IMR-90 (cell line): ENCODE data around the gene ACAT2.

ENCODE experiments used
- NFE2L2 ChIP-seq: fragments of 150-350 bp; IDR thresholded peaks from 2 replicates; pipeline ENCODE4 v1.6.1; 2016; ENCODE audit warnings: low read depth, mild to moderate bottlenecking, low read length
- POLR2A ChIP-seq: IDR thresholded peaks from 2 replicates; pipeline ENCODE4 v1.6.1; 2012; ENCODE audit warnings: mild to moderate bottlenecking, low read depth, low read length
- RCOR1 ChIP-seq: IDR thresholded peaks from 2 replicates; pipeline ENCODE4 v1.6.1; 2012; ENCODE audit warnings: mild to moderate bottlenecking, low read length, improper control_type of control experiment; ENCODE audit not compliant: insufficient replicate concordance
- TF ChIP-seq, protein P1 (sequence below): fragments of 150-350 bp; IDR thresholded peaks from 2 replicates; pipeline ENCODE4 v1.6.1; 2016; ENCODE audit warnings: low read depth, mild to moderate bottlenecking, low read length, moderate library complexity, borderline replicate concordance
- TF ChIP-seq, protein P2 (sequence below): conservative IDR thresholded peaks from 2 replicates; pipeline ENCODE4 v1.5.1; 2012; ENCODE audit warnings: mild to moderate bottlenecking, low read depth, low read length, improper control_type of control experiment

GRCh38 chr6:159715605-159716004, 46.2 kb upstream of the ACAT2 start:
- TF ChIP-seq, protein P1, sequence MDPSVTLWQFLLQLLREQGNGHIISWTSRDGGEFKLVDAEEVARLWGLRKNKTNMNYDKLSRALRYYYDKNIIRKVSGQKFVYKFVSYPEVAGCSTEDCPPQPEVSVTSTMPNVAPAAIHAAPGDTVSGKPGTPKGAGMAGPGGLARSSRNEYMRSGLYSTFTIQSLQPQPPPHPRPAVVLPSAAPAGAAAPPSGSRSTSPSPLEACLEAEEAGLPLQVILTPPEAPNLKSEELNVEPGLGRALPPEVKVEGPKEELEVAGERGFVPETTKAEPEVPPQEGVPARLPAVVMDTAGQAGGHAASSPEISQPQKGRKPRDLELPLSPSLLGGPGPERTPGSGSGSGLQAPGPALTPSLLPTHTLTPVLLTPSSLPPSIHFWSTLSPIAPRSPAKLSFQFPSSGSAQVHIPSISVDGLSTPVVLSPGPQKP = no peak
- TF ChIP-seq RCOR1 (no peak), POLR2A (no peak), NFE2L2 (no peak)
- TF ChIP-seq, protein P2, sequence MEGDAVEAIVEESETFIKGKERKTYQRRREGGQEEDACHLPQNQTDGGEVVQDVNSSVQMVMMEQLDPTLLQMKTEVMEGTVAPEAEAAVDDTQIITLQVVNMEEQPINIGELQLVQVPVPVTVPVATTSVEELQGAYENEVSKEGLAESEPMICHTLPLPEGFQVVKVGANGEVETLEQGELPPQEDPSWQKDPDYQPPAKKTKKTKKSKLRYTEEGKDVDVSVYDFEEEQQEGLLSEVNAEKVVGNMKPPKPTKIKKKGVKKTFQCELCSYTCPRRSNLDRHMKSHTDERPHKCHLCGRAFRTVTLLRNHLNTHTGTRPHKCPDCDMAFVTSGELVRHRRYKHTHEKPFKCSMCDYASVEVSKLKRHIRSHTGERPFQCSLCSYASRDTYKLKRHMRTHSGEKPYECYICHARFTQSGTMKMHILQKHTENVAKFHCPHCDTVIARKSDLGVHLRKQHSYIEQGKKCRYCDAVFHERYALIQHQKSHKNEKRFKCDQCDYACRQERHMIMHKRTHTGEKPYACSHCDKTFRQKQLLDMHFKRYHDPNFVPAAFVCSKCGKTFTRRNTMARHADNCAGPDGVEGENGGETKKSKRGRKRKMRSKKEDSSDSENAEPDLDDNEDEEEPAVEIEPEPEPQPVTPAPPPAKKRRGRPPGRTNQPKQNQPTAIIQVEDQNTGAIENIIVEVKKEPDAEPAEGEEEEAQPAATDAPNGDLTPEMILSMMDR = no peak
